H4 (cell line): ENCODE measurements around the gene EPB41L4B. TPM values are rescaled to one million over a fixed set of nuclear protein-coding genes. Genes with fewer than 3 reads are reported as not detected.
"Not testable (repeated sequence)": the region's sequence is repeated elsewhere in the genome, so short reads cannot be mapped to it uniquely, and the experiment has no call there.

Experiments used
- DNase-seq: peaks from one replicate; pipeline ENCODE4 v3.0.0-alpha.2; 2015; ENCODE audit warnings: low spot score
- total RNA-seq: library from RNA; depleted of rRNA; stranded (reverse); fragments of >200 nt; shearing (Covaris generic); gene quantifications from 2 replicates; pipeline ENCODE4 v1.2.3, GENCODE V29; 2014

The EPB41L4B gene
- total RNA-seq, 1 experiment from 2014 or later, result 3.5 TPM

GRCh38 chr9:109297899-109298298 is 23.0 kb downstream of the EPB41L4B start:
- DNase-seq, result peak; percentile 89

GRCh38 chr9:109295221-109296130 is 25.4 kb downstream of the EPB41L4B start:
- peak; percentile 14 for DNase-seq

DNA sequence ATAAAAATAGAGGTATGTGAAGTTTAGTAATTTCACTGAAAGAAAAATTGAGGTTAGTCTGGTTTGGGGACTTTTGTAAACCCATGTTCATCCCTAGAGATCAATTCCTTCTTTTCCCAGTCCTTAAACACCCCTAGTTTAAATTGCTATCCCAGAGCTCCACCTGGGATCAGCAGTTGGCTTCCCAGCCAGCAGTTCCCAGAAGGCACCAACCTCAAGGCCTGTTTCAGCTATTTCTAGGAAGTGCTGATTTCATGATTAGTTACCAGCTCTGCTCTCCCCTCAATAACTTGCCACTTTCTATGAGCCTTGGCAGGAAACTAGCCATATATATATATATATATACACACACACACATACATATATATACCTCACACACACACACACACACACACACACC is 30.5 kb downstream of the EPB41L4B start:
- DNase-seq, result no peak

DNA sequence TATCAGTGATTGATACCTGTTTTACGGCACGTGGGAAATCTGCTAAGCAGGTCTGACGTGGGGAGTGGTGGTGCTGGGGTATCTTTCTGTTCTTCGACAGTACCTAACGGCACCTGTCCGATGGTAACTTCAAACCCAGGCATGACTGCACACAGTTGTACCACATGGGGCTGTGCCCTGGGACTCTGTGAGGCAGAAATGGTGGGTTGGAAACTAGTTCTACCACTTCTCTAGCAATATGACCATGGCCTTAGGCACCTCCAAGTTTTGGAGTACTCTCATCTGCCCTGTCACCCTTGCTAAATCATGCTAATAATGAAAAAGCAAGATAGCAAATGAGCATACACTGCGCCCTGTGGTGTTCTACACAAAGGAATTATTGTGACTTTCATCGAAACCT is 30.9 kb downstream of the EPB41L4B start:
- no peak for DNase-seq

GRCh38 chr9:109289186-109289585 is 31.7 kb downstream of the EPB41L4B start:
- no peak for DNase-seq

DNA sequence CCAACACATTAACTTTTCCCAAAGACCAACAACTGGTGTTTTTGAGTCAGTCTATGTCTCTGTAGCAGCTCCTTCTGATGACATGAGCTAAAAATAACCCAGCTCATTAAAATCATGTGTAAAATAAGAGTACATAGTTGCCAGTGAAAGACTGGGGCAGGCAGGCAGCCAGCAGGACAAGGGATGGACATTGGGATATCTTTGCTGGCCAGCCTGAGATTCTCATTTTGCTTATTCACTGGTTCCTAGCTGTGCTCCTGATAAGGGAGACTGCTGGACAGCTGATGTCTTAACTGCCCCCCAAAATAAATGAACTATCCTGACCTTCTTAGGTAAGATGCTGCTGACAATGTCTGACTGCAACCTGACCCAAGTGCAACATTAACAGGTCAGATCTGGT is 33.9 kb downstream of the EPB41L4B start:
- no peak for DNase-seq

DNA sequence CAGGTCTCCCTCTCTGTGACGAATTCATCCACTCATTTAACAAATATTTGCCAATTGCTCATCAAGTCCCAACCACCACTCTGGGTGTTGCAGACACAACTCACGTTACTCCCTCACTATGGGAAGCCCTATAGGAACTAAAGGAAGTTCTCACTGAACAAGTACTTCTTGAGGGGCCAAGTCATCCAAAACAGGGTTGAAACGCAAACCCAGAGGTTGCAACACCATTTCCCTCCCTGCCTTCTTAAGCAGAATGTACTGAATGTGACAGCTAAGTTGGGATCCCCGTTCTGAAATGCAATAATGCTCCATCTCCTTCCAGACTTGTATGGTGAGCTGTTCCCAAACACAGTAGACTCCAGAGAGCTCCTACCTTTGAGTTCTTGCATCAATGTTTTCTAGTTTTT is 34.3 kb downstream of the EPB41L4B start:
- no peak for DNase-seq

- DNase-seq, result not testable (repeated sequence)
Measured at GRCh38 chr9:109283672-109284071, 37.2 kb downstream of the EPB41L4B start.

DNA sequence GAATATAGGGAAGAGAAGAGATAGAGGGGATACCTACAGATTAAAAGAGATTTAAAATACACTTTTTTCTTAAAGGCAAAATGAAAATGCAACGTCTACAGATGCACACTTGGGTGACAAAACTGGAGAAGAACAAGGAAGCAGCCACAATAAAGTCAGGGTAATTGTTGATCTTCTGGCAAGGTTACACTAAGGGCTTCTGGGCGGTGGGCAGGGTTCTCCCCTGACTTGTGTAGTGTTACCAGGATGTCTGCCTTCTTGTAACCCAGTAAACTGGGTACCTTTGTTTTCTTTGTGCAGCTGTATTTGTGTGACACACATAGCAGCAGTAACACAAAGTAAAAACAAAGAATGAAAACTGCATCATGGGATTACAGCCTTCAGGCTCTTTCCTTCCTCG is 37.8 kb downstream of the EPB41L4B start:
- DNase-seq, result no peak

GRCh38 chr9:109282302-109282701 is 38.6 kb downstream of the EPB41L4B start:
- DNase-seq, result no peak

DNA sequence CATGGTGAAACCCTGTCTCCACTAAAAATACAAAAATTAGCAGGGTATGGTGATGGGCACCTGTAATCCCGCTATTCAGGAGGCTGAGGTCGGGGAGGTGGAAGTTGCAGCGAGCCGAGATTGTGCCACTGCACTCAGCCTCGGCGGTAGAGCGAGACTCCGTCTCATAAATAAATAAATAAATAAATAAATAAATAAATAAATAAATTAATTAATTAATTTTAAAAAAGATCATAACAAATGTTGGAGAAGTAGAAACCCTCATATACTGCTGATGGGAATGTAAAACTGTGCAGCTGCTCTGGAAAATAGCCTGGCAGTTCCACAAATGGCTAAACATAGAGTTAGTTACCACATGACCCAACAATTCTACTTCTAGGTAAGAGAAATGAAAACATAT is 39.3 kb downstream of the EPB41L4B start:
- DNase-seq, result no peak

DNA sequence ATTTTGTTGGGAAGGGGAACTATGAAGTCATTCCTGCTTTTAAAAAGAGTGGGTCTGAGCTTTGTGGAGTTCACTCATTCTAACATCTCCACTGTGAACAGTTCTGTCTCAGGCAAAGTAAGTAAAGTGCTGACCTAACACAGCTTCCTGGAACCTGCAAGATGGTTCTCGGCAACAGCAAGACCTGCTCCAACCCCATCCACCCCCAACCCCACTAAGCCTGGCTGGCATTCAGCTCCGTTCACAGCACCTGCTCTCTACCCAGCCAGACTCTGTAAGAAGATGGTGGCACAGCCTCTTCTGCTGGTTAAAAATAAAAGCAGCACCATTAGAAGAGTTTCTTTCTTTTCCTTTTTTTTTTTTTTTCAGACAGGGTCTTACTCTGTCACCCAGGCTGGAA is 42.0 kb downstream of the EPB41L4B start:
- no peak for DNase-seq

DNA sequence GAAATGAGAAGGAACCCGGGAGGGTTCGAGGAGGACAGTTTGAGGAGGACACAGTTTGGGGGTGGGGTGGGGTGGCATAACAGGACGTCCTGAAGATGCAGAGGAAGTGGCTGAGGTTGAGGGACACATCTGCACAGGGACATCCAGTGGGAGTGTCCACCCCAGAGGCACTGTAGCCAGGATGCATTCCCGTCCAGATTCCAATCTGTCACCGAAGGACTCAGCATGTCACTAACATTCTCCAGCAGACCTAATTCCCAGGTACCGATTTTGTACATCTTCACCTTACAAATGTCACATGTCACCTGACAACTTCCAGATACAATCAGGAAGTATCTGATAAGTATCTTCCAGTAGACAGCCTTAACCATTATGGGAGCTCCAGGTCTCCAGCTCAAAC is 42.6 kb downstream of the EPB41L4B start:
- DNase-seq, result no peak

GRCh38 chr9:109277451-109277850 is 43.4 kb downstream of the EPB41L4B start:
- no peak for DNase-seq

GRCh38 chr9:109276469-109277440 is 44.1 kb downstream of the EPB41L4B start:
- DNase-seq, result no peak

- no peak for DNase-seq
Measured at GRCh38 chr9:109274884-109275730, 45.8 kb downstream of the EPB41L4B start.

DNA sequence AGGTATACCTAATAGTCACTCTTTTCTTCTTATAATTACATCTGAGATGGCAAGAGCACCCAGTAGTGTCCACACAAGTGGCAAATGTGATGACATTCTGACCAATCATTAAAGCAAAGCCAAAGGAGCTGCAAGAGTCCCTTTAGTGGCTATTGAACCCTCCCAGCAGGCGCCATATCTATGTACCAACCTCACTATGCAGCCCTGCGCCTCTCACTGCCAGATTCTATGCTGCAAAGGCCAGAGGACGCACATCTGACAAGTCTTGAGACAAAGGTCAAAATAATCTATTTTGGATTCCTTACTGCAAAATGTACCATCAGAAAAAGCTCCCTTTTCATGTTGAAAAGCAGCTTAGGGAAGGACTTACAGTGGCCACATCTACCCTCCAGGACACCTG is 47.0 kb downstream of the EPB41L4B start:
- DNase-seq, result no peak

GRCh38 chr9:109272745-109273144 is 48.1 kb downstream of the EPB41L4B start:
- DNase-seq, result no peak

GRCh38 chr9:109272045-109272444 is 48.8 kb downstream of the EPB41L4B start:
- no peak for DNase-seq

GRCh38 chr9:109270971-109271925 is 49.6 kb downstream of the EPB41L4B start:
- DNase-seq, result no peak
